Activated CD4-positive, alpha-beta memory T cell treated with anti-CD3 and anti-CD28 coated beads for 36 hours (primary cell): ENCODE results near the gene UBXN6. TPM values are rescaled to one million over a fixed set of nuclear protein-coding genes. Genes with fewer than 3 reads are reported as not detected.
A peak's percentile ranks its signal among the peaks of the same experiment; 100 is the strongest.

Source experiments
- CTCF ChIA-PET: fragments of 350-600 bp; sonication (Branson Sonifier 250); formaldehyde crosslinking; loops from one replicate; lab custom pipeline; 2021; ENCODE audit warnings: antibody characterized with exemption, inconsistent platforms; lab: Charles Lee
- POLR2A ChIA-PET: fragments of 350-600 bp; sonication (Branson Sonifier 250); formaldehyde crosslinking; loops from one replicate; lab custom pipeline; 2021; ENCODE audit warnings: antibody characterized with exemption; lab: Charles Lee
- DNase-seq: peaks from one replicate; pipeline ENCODE4 v3.0.0-alpha.2; 2020
- H3K27ac Mint-ChIP-seq: one replicate; pipeline ENCODE4 v1.8.0; 2021; ENCODE audit warnings: mixed read lengths
- H3K27me3 Mint-ChIP-seq: one replicate; pipeline ENCODE4 v1.8.0; 2021; ENCODE audit warnings: mixed read lengths
- H3K36me3 Mint-ChIP-seq: one replicate; pipeline ENCODE4 v1.8.0; 2021; ENCODE audit warnings: mixed read lengths
- H3K4me1 Mint-ChIP-seq: one replicate; pipeline ENCODE4 v1.8.0; 2021; ENCODE audit warnings: low read depth, mixed read lengths
- H3K4me3 Mint-ChIP-seq: one replicate; pipeline ENCODE4 v1.8.0; 2021; ENCODE audit warnings: mild to moderate bottlenecking, mixed read lengths
- H3K9me3 Mint-ChIP-seq: one replicate; pipeline ENCODE4 v1.8.0; 2021; ENCODE audit warnings: mixed read lengths
- intact Hi-C: fragments of 100-400 bp; cut with micrococcal nuclease; formaldehyde crosslinking; loops from one replicate; pipeline ENCODE4 v1.15.1; 2023
- total RNA-seq, 2 experiments: library from RNA; stranded (reverse); gene quantifications; one replicate each; pipeline ENCODE4 v1.2.3, GENCODE V29; 2021

UBXN6 gene
- total RNA-seq, 2 experiments from 2014 or later: 36.2 to 37.1 TPM

DNA sequence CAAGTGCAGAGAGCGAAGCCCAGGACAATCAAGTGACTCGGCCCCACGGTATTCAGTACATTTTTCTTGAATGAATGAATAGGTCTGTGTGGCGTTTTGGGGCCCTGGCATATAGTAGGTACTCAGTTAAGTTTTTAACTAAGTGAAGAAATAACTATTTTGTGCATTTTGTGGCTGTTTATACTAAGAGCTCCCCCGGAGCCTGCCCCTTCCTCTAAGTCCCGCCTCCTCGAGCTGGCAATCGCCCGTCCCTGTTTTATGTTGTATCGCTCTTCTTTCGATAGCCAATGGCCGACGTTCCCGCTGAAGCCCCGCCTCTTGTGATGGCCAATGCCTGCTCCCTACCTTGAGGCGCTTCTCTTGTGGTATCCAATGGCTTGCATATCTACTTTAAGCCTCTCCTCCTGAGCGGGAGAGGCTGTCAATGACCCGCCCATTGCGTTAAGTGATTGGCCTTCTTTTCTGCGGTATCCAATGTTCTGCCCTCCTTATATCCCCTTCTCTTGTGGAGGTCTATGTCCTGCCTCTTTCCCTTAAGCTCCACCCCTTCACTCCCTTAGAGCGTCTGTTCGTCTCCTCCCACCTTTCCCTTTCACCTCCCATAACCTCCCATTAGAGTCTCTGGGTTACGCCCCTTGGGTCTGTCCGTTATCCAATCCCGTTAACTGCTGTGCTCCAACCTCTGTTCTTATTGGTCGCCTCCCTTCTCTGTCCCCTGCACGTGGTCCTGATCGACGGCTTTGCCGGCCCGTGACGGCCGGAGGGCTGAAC, 14.0 kb upstream of the UBXN6 start:
- no peaks in the 10 kb centered on the region for H3K9me3 Mint-ChIP-seq
- H3K36me3 Mint-ChIP-seq: peaks cover 2% of the 10 kb centered on the region
- H3K4me3 Mint-ChIP-seq: no peak overlapping the region
- ChIA-PET POLR2A (interaction anchor here (0.7 to 2.4 kb wide), 7 partner anchors 14 to 320 kb away, joined by 3 to 14 read pairs (median 6); partner anchors contain the start of genes FEM1A, MPND and UBXN6), CTCF (interaction anchor here (1.0 to 1.9 kb wide), 7 partner anchors 54 to 333 kb away, joined by 3 to 12 read pairs (median 4); partner anchors contain the start of genes CHAF1A, FEM1A and SH3GL1)
- no peak overlapping the region for H3K27ac Mint-ChIP-seq
- intact Hi-C loops: loop anchor here (1.0 to 5.0 kb wide), 9 partner anchors 14 to 484 kb away; partner anchors contain the start of genes CHAF1A, EEF2, FEM1A and MPND
- no peaks in the 10 kb centered on the region for H3K27me3 Mint-ChIP-seq
- H3K4me1 Mint-ChIP-seq: peaks cover 21% of the 10 kb centered on the region
- peak; percentile 99 for DNase-seq

DNA sequence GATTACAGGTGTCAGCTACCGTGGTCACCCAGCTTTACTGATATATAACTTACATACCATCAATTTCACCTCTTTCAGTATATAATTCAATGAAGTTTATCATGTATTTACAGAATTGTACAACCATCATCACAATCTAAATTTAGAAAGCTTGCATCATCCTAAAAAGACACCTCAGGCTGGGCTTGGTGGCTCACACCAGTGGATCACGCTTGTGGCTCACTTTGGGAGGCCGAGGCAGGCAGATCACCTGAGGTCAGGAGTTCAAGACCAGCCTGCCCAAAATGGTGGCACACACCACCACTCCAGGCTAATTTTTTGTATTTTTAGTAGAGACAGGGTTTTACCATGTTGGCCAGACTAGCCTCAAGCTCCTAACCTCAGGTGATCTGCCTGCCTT, 10.2 kb upstream of the UBXN6 start:
- Mint-ChIP-seq H3K9me3 (no peaks in the 10 kb centered on the region), H3K27me3 (no peaks in the 10 kb centered on the region), H3K36me3 (no peaks in the 10 kb centered on the region), H3K4me1 (peaks cover 5% of the 10 kb centered on the region), H3K27ac (no peak overlapping the region), H3K4me3 (no peak overlapping the region)
- CTCF ChIA-PET: no interaction called here
- intact Hi-C loops: no loop called here
- no peak for DNase-seq
- POLR2A ChIA-PET: no interaction called here

DNA sequence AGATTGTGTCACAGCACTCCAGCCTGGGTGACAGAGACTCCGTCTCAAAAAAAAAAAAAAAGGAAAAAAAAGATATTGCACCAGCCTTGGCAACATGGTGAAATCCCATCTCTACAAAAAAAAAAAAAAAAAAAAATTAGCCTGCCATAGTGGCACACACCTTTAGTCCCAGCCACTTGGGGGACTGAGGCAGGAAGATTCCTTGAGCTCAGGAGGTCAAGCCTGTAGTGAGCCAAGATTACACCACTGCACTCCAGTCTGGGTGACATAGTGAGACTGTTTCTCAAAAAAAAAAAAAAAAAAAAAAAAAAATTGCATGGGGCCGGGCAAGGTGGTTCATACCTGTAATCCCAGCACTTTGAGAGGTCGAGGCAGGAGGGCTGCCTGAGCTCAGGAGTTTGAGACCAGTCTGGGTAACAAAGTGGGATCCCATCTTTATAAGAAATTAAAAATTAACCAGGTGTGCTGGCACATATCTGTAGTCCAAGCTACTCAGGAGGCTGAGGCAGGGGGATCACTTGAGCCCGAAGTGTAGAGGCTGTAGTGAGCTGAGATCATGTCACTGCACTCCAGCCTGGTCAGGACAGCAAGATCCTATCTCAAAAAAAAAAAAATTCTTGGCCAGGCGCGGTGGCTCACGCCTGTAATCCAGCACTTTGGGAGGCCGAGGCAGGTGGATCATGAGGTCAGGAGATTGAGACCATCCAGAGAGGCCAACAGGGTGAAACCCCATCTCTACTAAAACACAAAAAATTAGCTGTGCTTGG, 7.4 kb upstream of the UBXN6 start:
- ChIA-PET POLR2A (interaction anchor here (0.6 kb wide), 1 partner anchor 111 kb away, joined by 3 read pairs; no protein-coding TSS in a partner anchor), CTCF (no interaction called here)
- no peaks in the 10 kb centered on the region for H3K9me3 Mint-ChIP-seq
- H3K4me3 Mint-ChIP-seq: no peak overlapping the region
- H3K36me3 Mint-ChIP-seq: no peaks in the 10 kb centered on the region
- intact Hi-C loops: no loop called here
- no peak overlapping the region for H3K27ac Mint-ChIP-seq
- no peaks in the 10 kb centered on the region for H3K27me3 Mint-ChIP-seq
- H3K4me1 Mint-ChIP-seq: no peaks in the 10 kb centered on the region
- no peak for DNase-seq

DNA sequence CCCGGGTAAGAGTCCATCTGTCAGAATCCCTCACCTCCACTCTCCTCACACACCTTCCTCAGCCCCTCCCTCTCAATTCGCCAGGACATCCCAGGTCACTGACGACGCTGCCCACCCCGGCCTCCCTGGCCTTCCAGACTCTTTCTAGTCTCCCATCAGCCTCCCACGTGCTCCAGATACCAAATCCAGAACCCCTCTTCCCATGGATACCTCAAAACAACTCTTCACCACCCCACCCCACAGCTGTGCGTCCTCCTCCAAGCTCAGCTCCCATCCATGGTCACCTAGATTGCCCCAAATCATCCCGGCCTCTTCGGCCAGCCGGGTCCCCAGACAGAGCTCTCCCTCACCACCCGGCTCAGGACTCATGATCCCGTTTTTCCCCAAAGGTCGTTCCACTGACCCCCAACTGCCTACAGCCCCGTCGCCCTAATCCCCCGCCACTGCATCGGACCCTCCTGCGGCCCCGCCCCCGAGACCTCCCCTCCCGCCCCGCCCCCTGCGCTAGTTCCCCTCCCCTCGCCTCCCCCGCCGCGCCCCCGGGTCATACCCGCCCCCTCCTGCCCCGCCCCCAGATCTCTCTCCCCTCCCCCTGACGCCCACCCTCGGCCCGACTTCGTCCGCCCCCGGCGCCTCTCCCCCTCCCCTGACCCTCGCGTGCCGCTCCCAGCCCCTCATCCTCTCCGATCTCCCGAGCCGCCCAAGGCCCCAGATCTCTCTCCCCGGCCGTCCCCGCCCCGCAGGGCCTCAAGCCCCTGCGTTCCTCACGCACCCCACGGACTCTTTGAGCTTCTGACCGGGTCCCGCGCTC, 546 bp downstream of the UBXN6 start:
- H3K27me3 Mint-ChIP-seq: no peaks in the 10 kb centered on the region
- H3K36me3 Mint-ChIP-seq: peaks cover 4% of the 10 kb centered on the region
- DNase-seq: peak; percentile 48
- H3K27ac Mint-ChIP-seq: peak overlapping the region; percentile 81
- CTCF ChIA-PET: interaction anchor here (0.7 kb wide), 1 partner anchor 144 kb away, joined by 3 read pairs; no protein-coding TSS in a partner anchor
- intact Hi-C loops: loop anchor here (1.0 kb wide), 2 partner anchors 14 to 57 kb away; partner anchors contain the start of gene SH3GL1
- POLR2A ChIA-PET: interaction anchor here (1.1 to 2.5 kb wide), 2 partner anchors 14 to 208 kb away, joined by 3 to 14 read pairs; partner anchors contain the start of gene HDGFL2
- no peaks in the 10 kb centered on the region for H3K9me3 Mint-ChIP-seq
- H3K4me1 Mint-ChIP-seq: peaks cover 19% of the 10 kb centered on the region
- H3K4me3 Mint-ChIP-seq: peak overlapping the region; percentile 82

DNA sequence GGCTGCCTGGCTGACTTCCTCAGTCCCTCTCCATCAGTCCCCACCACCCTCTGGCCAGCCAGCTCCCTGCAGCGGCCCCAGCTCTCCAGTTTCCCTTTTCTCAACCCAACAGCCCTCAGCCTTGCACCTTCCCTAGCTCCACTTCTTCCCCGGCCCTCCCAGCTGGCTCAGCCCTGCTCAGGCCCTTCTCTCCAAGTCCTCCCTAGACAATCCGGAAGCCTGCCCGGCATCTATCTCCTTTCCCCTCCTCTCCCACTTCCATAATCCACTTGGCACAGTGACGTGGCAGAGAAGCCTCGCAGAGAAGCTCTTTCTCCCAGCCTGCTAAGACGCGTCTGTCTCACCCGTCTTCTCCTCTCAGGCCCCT, 1.1 kb downstream of the UBXN6 start:
- ChIA-PET CTCF (no interaction called here), POLR2A (interaction anchor here (1.1 to 2.5 kb wide), 2 partner anchors 15 to 208 kb away, joined by 3 to 14 read pairs; partner anchors contain the start of gene HDGFL2)
- no peak for DNase-seq

DNA sequence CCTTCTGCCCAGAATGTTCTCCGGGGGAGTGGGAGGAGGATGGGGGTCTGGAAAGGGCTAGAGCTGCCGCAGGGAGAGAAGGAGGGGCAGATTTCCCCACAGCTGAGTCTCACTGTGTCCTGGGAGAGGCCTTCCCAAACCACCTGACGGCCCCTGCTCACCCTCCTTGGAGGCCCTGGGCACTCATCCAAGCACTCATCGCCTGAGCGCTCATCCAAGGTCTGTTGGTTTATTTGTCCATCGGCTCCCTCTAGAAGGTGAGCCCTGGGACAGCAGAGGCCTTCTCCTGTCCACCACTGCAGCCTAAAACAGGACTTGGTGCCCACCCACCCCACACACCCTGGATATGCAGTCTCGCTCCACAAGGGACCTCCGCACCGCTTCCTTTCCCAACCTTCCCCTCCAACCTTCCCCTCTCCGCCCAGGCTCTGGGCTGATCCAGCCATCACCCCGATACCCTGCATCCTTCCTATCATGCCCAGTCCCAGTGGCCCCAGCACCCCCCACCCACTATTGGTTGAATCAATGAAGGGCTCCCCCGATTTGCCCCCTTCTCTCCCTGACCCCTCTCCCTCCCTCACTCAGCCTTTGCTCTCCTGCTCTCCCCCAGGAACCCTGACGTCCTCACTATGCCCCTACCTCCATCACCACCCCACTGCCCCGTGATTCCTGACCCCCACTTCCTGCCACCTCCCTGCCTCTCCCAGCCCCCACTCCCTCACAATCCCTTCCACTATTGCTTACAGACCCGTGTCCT, 1.7 kb downstream of the UBXN6 start:
- no peak for DNase-seq
- H3K27me3 Mint-ChIP-seq: no peaks in the 10 kb centered on the region
- H3K36me3 Mint-ChIP-seq: peaks cover 4% of the 10 kb centered on the region
- peak overlapping the region; percentile 82 for H3K4me3 Mint-ChIP-seq
- POLR2A ChIA-PET: interaction anchor here (0.5 to 1.3 kb wide), 3 partner anchors 15 to 207 kb away, joined by 3 to 6 read pairs (median 3); partner anchors contain the start of gene CHAF1A
- no peaks in the 10 kb centered on the region for H3K9me3 Mint-ChIP-seq
- H3K4me1 Mint-ChIP-seq: peaks cover 19% of the 10 kb centered on the region
- H3K27ac Mint-ChIP-seq: peak overlapping the region; percentile 81
- CTCF ChIA-PET: no interaction called here
- intact Hi-C loops: no loop called here

More for the DNA sequence above, 1.1 kb downstream of the UBXN6 start:
- Mint-ChIP-seq H3K36me3 (peaks cover 4% of the 10 kb centered on the region), H3K27ac (peak overlapping the region; percentile 81), H3K9me3 (no peaks in the 10 kb centered on the region), H3K4me3 (peak overlapping the region; percentile 82), H3K27me3 (no peaks in the 10 kb centered on the region), H3K4me1 (peaks cover 19% of the 10 kb centered on the region)
- intact Hi-C loops: no loop called here

DNA sequence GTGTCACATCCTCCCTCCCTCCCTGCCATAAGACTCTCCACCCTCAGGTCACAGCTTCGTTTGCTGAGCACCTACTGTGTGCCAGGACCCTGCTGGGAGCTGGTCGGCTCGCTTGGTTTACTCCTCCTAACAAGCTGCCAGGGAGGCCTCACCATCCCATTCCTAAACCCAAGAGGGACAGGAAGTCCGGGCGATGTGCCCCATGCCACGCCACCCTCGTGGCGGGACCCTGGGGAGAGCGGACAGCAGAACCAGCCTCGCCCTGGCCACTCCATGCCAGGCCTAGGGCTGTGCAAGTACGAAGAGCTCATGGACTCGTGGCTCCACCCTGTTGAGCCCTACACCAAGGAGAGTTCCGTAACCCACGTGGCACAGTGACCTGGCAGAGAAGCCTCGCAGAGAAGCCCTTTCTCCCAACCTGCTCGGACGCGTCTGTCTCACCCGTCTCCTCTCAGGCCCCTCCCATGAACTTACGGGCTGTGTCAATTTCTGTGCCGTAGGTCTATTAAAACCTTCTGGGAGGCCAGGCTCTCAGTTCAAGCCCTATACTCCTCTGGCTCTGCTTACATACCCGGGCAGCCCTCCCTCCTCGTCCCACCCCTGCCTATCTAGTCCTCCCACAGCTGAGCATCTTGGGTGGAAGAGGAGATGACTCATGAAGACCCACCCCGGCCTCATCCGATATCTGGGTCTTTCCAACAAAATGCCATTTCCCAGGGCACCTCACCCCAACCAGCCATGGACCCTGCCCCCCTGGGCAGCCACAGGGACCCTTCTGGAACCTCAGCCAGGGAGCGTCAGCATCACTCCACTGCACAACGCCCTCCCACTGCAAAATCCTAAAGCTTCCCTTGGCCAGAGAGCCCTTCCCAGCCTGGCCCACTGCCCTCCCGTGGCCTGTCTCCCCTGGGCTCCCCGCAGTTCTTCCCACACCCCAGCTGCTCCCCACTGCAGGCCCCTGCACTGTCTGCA, 2.6 kb downstream of the UBXN6 start:
- intact Hi-C loops: no loop called here
- ChIA-PET POLR2A (interaction anchor here (0.5 to 1.3 kb wide), 2 partner anchors 16 to 52 kb away, joined by 3 to 6 read pairs; partner anchors contain the start of gene CHAF1A), CTCF (no interaction called here)
- no peak overlapping the region for H3K27ac Mint-ChIP-seq
- H3K27me3 Mint-ChIP-seq: no peaks in the 10 kb centered on the region
- no peak overlapping the region for H3K4me3 Mint-ChIP-seq
- no peaks in the 10 kb centered on the region for H3K9me3 Mint-ChIP-seq
- DNase-seq: no peak
- H3K4me1 Mint-ChIP-seq: peaks cover 19% of the 10 kb centered on the region
- H3K36me3 Mint-ChIP-seq: peaks cover 6% of the 10 kb centered on the region

DNA sequence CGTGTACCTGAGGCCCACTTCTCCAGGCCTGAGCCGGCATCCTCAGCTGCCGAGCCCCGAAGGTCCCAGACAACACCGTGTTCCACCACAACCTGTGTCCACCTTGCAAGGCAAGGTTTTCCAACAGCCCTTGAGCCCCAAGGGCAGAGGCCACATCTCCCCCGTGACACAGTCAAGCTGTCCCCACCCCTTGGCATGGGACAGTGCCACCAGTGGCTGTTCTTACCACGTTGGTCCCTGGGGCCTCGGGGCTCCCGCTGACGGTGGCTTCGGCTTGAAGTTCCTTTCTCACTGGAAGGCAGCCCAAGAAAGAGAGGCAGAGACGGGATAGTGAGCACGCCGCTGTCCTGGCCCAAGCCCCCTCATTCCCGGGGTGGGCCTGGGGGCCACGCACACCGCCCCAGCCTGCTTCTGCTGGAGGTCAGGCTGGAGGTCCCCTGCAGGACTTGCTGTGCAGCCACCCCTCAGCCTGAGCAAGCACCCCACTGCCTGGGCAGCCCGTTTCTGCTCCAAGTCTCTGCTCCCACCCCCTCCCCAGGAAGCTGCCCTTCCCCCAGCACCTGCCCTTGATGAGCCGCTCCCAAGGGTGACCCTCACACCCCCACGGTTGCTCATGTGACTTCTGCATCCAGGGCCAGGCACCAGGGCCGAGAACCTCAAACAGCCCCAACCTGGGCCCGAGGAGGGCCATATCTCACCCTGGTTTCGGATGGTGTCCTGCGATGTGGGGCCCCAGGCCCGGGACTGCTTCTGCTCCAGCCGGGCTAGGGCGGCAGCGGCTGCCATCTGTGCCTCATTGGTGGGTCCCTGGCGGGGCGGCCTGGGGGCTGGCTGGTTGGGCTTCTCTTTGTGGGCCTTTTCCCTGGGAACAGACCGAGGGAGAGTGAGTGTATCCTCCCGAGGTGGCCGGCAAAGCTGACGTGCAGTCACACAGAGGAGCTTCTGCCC, 4.1 kb downstream of the UBXN6 start:
- H3K36me3 Mint-ChIP-seq: peaks cover 15% of the 10 kb centered on the region
- POLR2A ChIA-PET: interaction anchor here (0.6 to 0.9 kb wide), 4 partner anchors 17 to 212 kb away, joined by 3 to 4 read pairs (median 4); no protein-coding TSS in a partner anchor
- H3K4me3 Mint-ChIP-seq: no peak overlapping the region
- no peaks in the 10 kb centered on the region for H3K9me3 Mint-ChIP-seq
- no peak for DNase-seq
- no peaks in the 10 kb centered on the region for H3K27me3 Mint-ChIP-seq
- no peak overlapping the region for H3K27ac Mint-ChIP-seq
- CTCF ChIA-PET: interaction anchor here (1.2 kb wide), 1 partner anchor 314 kb away, joined by 3 read pairs; no protein-coding TSS in a partner anchor
- intact Hi-C loops: no loop called here
- H3K4me1 Mint-ChIP-seq: peaks cover 19% of the 10 kb centered on the region

DNA sequence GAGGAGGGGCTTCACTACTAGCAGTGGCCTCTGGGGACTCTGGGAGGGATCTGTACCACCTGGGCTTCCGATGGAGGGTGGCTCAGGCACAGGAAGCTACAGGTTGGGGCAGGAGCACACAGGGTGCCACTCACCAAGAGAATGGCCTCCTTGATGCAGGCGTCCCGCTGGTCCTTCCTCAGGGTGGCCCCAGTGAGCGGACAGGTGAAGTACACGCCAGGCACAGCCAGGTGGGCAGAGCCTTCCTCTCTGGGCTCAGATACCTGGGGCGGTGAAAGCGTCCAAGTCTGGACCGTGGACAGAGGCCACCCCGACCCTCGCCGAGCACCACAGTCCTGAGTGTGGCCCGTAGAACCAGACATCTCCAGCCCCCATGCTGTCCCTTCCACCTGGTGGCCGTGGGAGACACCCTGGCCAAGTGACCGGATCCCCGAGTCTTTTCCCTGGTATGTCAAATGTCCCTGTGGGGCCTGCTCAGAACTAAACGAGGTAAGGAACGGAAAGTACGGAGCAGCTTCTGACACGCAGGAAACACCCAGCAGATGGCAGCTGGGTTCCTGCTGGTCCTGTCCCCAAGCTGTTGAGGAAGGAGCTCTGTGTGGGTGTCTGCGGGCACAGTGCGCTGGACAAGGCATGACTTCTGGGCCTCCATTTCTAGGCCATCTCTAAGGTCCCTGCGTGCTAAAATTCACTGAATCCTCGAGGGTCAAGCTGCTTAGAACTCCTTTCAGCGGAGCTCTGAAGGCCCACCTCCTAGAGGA, 5.2 kb downstream of the UBXN6 start:
- no peak for DNase-seq
- no peaks in the 10 kb centered on the region for H3K9me3 Mint-ChIP-seq
- intact Hi-C loops: no loop called here
- no peak overlapping the region for H3K27ac Mint-ChIP-seq
- H3K4me1 Mint-ChIP-seq: peaks cover 16% of the 10 kb centered on the region
- peaks cover 16% of the 10 kb centered on the region for H3K36me3 Mint-ChIP-seq
- ChIA-PET POLR2A (no interaction called here), CTCF (interaction anchor here (1.2 kb wide), 1 partner anchor 313 kb away, joined by 3 read pairs; no protein-coding TSS in a partner anchor)
- no peaks in the 10 kb centered on the region for H3K27me3 Mint-ChIP-seq
- no peak overlapping the region for H3K4me3 Mint-ChIP-seq
